Kidney (tissue), 14 donors: ENCODE data around the gene SCAMP1. TPM values are rescaled to one million over a fixed set of nuclear protein-coding genes. Genes with fewer than 3 reads are reported as not detected.

ENCODE experiments used
- DNase-seq, 5 donors: peaks; one replicate each; pipeline ENCODE4 v3.0.0-alpha.2; 2013 to 2020
- FAIRE-seq: peaks from 2 replicates; lab custom pipeline; 2012; peaks lifted over from hg19 to GRCh38; lab: Jason Lieb, UNC
- H3K27ac ChIP-seq, 2 donors: one replicate each; pipeline ENCODE4 v1.7.0; 2013; ENCODE audit warnings: low read depth in 2 of 2, low read length in 2 of 2, inconsistent platforms in 1 of 2
- H3K27me3 ChIP-seq: one replicate; pipeline ENCODE4 v1.7.1; 2013; ENCODE audit warnings: low read length, inconsistent platforms; ENCODE audit not compliant: control insufficient read depth, insufficient read depth
- H3K36me3 ChIP-seq, 3 donors: one replicate each; pipeline versions ENCODE4 v1.7.0 to v1.7.1; 2013; ENCODE audit warnings: low read length in 3 of 3, control low read depth in 1 of 3, inconsistent platforms in 1 of 3; ENCODE audit not compliant: insufficient read depth in 3 of 3, control insufficient read depth in 2 of 3
- H3K4me1 ChIP-seq, 3 donors: one replicate each; pipeline versions ENCODE4 v1.7.0 to v1.7.1; 2013; ENCODE audit warnings: low read length in 3 of 3, inconsistent platforms in 1 of 3, low read depth in 1 of 3; ENCODE audit not compliant: control insufficient read depth in 2 of 3, insufficient read depth in 2 of 3
- H3K4me3 ChIP-seq, 3 donors: one replicate each; pipeline versions ENCODE4 v1.7.0 to v1.8.1; 2013; ENCODE audit warnings: low read length in 3 of 3, control low read depth in 1 of 3, inconsistent platforms in 1 of 3
- H3K9ac ChIP-seq, 3 donors: one replicate each; pipeline versions ENCODE4 v1.7.0 to v1.7.1; 2013; ENCODE audit warnings: low read length in 3 of 3, control low read depth in 1 of 3, inconsistent platforms in 1 of 3
- H3K9me3 ChIP-seq, 3 donors: one replicate each; pipeline versions ENCODE4 v1.7.0 to v1.7.1; 2013; ENCODE audit warnings: low read length in 3 of 3, control low read depth in 1 of 3, inconsistent platforms in 1 of 3; ENCODE audit not compliant: control insufficient read depth in 2 of 3, insufficient read depth in 1 of 3
- CTCF ChIP-seq: IDR thresholded peaks from 3 replicates; pipeline ENCODE4 v1.5.1; 2012; ENCODE audit warnings: mild to moderate bottlenecking, moderate library complexity, borderline replicate concordance; ENCODE audit not compliant: insufficient read depth; ENCODE audit errors: extremely low read depth
- intact Hi-C: fragments of 100-400 bp; cut with DNase I; formaldehyde crosslinking; loops from one replicate; pipeline ENCODE4 v1.11.1; 2022
- polyA plus RNA-seq: library from polyadenylated mRNA; stranded (reverse); fragments of 350-450 nt; fragmentation: Illumina TruSeq; extraction: RNeasy Lipid Tissue Mini Kit (QIAGEN cat#74804); gene quantifications from one replicate; pipeline ENCODE4 v1.2.3, GENCODE V29; 2014; ENCODE audit warnings: low read depth, low replicate concordance; ENCODE audit not compliant: insufficient read depth
- total RNA-seq: library from RNA; stranded (reverse); fragmentation: NEBNext Ultra II Directional; extraction: Animal tissue kit (Norgen Biotek cat#: 25700); gene quantifications from one replicate; pipeline ENCODE4 v1.2.1, GENCODE V29; 2021
- donor health status: control.
- donor health status: control.
- donor health status: control.
- donor health status: control.
- donor health status: control.
- donor health status: DM: yes; HTN: yes; CAD: no.
- donor health status: Normal renal cell carcinoma (clear cell type).

The SCAMP1 gene
- total and polyA plus RNA-seq, 2 donors from 2014 or later, result 13.1 to 42.1 TPM

DNA sequence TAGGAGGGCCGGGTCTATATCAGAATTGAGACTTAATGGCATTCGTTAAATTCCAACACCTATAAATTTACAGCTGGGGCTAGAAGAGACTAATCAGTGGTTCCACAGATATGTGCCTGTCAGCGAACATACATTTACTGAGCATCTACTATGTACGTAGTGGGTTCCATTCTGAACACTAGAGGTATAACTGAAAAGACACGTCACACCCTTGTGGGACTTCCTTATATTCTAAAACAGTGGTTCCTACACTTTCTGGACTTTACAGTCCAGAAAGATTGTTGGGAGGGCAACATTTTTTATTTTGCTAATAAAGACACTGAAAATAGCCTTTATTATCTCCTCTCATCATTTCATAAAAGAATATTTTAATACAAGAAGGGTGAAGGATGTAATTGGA lies 140.5 kb downstream of the SCAMP1 start:
- Histone ChIP-seq H3K27me3 (no peaks in the 10 kb centered on the region), H3K9me3 (no peaks in the 10 kb centered on the region), H3K27ac (no peak overlapping the region), H3K4me1 (peaks cover 4 to 12% (median 11%) of the 10 kb centered on the region in 3 donors), H3K36me3 (no peaks in the 10 kb centered on the region), H3K4me3 (no peak overlapping the region), H3K9ac (no peak overlapping the region)
- TF ChIP-seq CTCF, result no peak
- DNase-seq (no peak), FAIRE-seq (no peak)
- intact Hi-C loops, result no loop called here

DNA sequence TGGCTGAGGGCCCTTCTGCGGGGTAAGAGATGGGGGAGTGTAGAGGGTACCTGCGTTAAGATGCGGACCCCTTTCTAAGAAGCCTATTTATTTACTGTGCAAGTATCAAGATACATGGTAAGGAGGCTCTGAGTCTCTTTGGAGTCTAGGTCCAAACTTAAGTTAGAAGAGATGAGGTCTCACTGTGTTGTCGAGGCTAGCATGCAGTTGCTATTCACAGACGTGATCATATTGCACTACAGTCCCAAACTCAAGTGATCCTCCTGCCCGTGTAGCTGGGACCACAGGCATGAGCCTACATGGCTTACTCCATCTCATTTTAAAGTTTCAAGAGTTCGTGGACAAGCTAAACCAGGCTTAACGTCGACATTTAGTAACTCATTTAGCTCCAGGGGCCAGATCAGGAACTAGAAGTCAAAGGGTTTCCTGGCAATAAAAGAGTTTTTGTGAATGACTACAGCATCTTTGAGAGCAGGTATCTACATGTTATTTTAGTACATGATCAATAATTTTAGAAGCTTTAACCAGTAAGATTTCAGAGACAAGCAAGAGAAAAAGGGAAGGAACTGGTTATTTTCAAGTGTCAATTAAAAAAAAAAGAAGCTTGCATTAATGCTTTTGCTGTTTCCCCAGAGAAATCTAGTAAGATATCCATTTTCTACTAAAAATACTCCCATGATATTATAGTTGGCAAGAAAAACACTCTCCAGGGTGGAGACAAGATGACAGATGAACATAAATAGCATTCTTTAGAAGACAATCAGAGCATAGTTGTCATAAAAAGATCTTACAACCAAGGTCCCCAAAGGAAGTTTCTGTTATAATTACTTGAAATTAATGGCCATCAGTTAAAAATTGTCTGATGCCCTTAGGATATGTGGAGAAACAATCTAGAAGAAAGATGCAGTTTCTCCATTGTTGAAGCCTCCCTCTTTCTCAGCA lies 141.3 kb downstream of the SCAMP1 start:
- no peaks in the 10 kb centered on the region for H3K36me3 ChIP-seq
- TF ChIP-seq CTCF, result no peak
- no peak overlapping the region for H3K9ac ChIP-seq
- H3K9me3 ChIP-seq, result no peaks in the 10 kb centered on the region
- DNase-seq (peak in 1 of 5 donors; percentile 42), FAIRE-seq (no peak)
- H3K4me3 ChIP-seq, result no peak overlapping the region
- intact Hi-C loops, result no loop called here
- H3K27me3 ChIP-seq, result no peaks in the 10 kb centered on the region
- H3K4me1 ChIP-seq, result peaks cover 4 to 13% (median 11%) of the 10 kb centered on the region in 3 donors
- H3K27ac ChIP-seq, result no peak overlapping the region

DNA sequence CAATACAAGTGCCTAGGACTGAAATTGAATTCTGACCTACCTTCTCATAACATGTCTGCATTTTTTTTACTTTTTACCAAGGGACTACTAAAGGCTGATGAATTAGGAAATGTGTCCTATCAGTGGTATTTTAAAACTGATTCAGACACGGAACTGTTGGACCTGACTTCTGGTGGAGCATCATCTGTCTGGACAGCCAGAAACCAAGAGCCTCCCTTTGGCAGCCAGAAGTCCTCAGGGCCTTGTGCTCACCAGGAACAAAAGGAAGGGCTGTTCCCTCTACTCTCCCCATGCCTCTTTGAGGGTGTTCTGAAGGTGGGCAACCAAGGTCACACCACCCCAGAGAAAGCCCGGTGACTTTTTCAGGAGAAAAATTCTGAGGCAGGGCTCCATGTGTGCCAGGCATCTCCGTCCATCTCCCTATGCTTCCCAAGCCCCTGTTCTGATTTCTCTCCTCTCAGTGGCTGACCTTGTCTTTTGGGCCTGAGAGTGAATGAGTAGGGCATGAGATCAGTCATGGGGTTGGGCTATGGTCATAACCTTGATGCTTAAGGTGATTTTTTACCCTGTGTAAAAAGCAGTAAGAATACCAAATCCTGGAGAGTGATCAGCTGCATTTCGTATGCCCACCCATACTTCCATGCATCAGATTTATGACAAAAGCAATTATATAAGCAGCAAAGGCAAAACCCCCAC lies 143.7 kb downstream of the SCAMP1 start:
- FAIRE-seq, result no peak
- Histone ChIP-seq H3K9me3 (no peaks in the 10 kb centered on the region), H3K27ac (no peak overlapping the region), H3K27me3 (no peaks in the 10 kb centered on the region), H3K4me3 (no peak overlapping the region), H3K9ac (no peak overlapping the region), H3K36me3 (no peaks in the 10 kb centered on the region), H3K4me1 (peaks cover 4 to 13% (median 11%) of the 10 kb centered on the region in 3 donors)
- no peak for TF ChIP-seq CTCF
- intact Hi-C loops, result no loop called here
- no peak for DNase-seq
